ENCODE measurements around the gene FCAMR.

Gene FCAMR

DNA sequence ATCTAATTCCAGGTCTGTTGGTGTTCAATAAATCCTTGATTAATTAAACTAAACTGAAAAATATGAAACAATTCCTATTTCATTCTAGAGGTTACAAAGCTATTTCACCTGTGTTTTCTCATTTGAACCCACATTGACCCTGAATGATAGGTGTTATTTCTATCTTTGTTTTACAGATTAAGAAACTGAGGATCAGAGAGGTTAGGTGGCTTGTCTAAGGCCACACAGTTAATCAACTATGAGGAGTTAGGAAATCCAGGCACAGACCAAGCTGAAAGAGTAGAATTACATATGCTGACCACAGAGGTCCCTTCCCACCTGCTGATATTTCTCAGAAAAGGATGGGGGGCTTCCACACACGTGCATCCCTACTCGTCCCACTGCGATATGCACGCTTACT, 24.5 kb downstream of the FCAMR start:
- TF ChIP-seq, protein P1, sequence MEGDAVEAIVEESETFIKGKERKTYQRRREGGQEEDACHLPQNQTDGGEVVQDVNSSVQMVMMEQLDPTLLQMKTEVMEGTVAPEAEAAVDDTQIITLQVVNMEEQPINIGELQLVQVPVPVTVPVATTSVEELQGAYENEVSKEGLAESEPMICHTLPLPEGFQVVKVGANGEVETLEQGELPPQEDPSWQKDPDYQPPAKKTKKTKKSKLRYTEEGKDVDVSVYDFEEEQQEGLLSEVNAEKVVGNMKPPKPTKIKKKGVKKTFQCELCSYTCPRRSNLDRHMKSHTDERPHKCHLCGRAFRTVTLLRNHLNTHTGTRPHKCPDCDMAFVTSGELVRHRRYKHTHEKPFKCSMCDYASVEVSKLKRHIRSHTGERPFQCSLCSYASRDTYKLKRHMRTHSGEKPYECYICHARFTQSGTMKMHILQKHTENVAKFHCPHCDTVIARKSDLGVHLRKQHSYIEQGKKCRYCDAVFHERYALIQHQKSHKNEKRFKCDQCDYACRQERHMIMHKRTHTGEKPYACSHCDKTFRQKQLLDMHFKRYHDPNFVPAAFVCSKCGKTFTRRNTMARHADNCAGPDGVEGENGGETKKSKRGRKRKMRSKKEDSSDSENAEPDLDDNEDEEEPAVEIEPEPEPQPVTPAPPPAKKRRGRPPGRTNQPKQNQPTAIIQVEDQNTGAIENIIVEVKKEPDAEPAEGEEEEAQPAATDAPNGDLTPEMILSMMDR (conservative IDR thresholded peaks at IDR 0.05; ENCODE audit: low read depth, low read length), result no peak
- no peak overlapping the region for H3K4me3 ChIP-seq (ENCODE audit: low read length)
- no peak for DNase-seq (ENCODE audit: low read depth)

GRCh38 chr1:206944703-206945102, 25.6 kb downstream of the FCAMR start:
- TF ChIP-seq, protein P1 (conservative IDR thresholded peaks at IDR 0.05; ENCODE audit: low read depth, low read length), result no peak
- no peak for DNase-seq (ENCODE audit: low read depth)
- H3K4me3 ChIP-seq (ENCODE audit: low read length), result no peak overlapping the region

DNA sequence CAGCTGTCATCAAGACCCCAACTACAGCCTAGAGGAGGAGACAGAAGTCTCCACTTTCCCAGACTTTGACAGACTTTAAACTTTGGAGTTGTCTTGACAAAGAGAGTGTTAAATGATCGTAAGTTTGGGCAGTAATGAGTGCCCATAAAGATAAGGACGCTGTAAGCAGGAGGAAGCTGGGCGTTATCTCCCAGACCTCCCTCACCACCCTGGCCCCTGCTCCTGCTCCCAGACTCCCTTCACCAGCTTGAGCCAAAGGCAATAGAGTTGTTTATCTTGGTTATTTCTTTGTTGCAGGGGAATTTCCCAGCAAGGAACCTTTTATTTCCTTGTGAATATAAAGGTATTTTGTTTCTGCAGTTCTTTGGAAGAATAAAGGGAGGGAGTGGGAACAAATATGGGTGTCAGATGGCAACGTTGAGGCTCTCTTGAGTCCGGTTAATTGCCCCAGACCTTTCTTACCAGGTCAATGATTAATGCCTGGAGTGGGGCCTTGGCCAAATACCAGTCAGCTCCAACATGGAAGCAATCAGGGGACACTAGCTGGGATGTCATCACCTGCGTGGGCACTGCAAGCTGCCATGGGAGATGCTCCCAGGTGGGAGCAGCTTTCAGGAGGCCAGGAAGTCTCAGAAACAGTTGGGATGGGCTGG, 28.4 kb downstream of the FCAMR start:
- TF ChIP-seq, protein P1 (conservative IDR thresholded peaks at IDR 0.05; ENCODE audit: low read depth, low read length), result no peak
- H3K4me3 ChIP-seq (ENCODE audit: low read length), result no peak overlapping the region
- DNase-seq (ENCODE audit: low read depth), result no peak

DNA sequence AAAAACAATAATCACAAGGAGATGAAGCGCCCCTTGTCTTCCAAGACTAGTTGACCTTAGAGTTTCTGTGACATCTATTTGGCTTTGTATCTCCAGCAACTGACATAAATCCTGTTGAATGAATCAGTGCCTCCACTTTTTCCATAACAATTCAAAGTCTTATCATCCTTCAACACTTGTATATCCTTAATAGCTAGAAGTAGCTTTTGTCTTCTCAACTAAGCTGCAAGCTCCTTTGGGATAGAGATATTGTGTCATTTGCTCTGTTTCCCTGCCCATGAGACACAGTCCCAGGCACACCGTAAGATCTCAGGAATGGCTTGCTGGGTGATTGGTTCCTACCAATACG, 29.7 kb downstream of the FCAMR start:
- TF ChIP-seq, protein P1 (conservative IDR thresholded peaks at IDR 0.05; ENCODE audit: low read depth, low read length), result no peak
- H3K4me3 ChIP-seq (ENCODE audit: low read length), result no peak overlapping the region
- DNase-seq (ENCODE audit: low read depth), result no peak

DNA sequence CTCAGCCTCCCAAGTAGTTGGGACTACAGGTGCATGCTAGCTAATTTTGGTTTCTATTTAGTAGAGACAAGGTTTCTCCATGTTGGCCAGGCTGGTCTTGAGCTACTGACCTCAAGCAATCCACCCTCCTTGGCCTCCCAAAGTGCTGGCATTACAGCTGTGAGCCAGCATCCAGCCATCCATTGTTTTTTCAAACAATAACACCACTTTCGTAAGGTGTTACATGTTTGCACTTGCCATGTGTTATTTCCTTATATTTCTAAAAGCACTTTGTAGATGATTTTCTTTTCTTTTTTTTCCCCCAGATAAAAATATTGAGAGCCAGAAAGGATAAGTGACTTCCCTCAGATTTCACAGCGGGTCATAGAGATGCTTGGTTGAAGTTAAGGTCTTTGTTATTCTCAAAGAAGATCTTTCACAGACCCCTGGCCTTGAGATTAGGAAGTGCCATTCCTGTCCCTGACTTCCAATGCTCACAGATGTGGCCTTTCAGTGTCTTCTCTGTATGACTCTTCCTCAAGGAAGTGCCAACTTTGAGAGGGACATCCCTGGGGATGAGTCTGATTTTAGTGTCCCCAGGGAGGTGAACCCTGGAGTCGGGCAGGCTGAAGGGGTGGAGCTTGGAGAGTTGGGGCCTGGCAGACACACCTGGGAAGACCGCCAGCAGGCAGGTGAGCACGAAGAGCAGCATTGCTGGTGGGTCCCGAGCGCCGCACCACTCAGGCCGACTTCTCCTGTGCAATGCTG, 30.2 kb downstream of the FCAMR start:
- DNase-seq (ENCODE audit: low read depth), result no peak
- no peak overlapping the region for H3K4me3 ChIP-seq (ENCODE audit: low read length)
- TF ChIP-seq, protein P1 (conservative IDR thresholded peaks at IDR 0.05; ENCODE audit: low read depth, low read length), result no peak

DNA sequence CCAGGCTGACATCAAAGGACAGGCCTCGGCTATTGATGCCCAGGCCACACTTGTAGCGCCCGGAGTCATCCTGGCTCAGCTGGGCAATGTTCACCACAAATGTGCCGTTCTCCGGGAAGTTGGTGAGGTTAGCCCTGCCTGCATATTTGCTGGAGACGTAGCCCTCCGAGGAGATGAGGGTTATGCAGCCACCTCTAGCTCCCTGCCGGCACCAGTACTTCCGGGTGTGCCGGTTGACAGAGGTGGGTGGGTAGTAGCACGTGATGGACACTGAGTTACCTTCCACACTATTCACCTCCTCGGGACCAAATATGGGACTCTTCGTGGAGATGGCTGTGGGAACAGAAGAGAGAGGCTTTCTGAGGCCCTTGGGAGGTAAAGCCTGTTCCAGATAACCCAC, 31.1 kb downstream of the FCAMR start:
- H3K4me3 ChIP-seq (ENCODE audit: low read length), result no peak overlapping the region
- TF ChIP-seq, protein P1 (conservative IDR thresholded peaks at IDR 0.05; ENCODE audit: low read depth, low read length), result no peak
- no peak for DNase-seq (ENCODE audit: low read depth)

DNA sequence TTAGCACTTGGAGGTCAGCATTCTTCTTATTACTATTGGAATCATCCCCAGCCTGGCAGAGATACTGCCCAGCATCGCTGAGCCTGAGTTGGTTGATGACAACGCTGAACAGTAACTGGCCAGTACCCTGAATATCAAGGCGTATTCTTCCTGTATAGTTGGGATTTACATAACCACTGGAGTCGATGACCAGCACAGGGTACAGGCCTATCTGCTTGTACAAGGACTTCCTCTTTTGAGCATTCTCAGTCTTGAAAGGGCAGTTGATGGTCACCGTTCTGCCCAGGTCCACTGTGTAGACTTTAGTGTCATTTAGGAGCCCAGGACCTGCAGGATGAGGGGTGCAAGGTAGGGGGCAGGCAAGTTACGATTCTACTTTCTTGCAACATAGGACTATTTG, 32.8 kb downstream of the FCAMR start:
- no peak overlapping the region for H3K4me3 ChIP-seq (ENCODE audit: low read length)
- DNase-seq (ENCODE audit: low read depth), result no peak
- TF ChIP-seq, protein P1 (conservative IDR thresholded peaks at IDR 0.05; ENCODE audit: low read depth, low read length), result no peak
